Glutamatergic neuron (in vitro differentiated cells): Measurements from ENCODE around the gene PRKAR1B. TPM values are rescaled to one million over a fixed set of nuclear protein-coding genes. Genes with fewer than 3 reads are reported as not detected.

Experiments
- DNase-seq: peaks from one replicate; pipeline ENCODE4 v3.0.0; 2022
- H3K27ac Mint-ChIP-seq: one replicate; pipeline ENCODE4 v1.8.0; 2020; ENCODE audit warnings: mild to moderate bottlenecking, mixed read lengths, inconsistent platforms; ENCODE audit not compliant: unreplicated experiment
- H3K27me3 Mint-ChIP-seq: one replicate; pipeline ENCODE4 v1.8.0; 2020; ENCODE audit warnings: mild to moderate bottlenecking, moderate library complexity, mixed read lengths, inconsistent platforms; ENCODE audit not compliant: unreplicated experiment
- H3K36me3 Mint-ChIP-seq: one replicate; pipeline ENCODE4 v1.8.0; 2020; ENCODE audit warnings: mild to moderate bottlenecking, mixed read lengths, inconsistent platforms; ENCODE audit not compliant: unreplicated experiment
- H3K4me1 Mint-ChIP-seq: one replicate; pipeline ENCODE4 v1.8.0; 2020; ENCODE audit warnings: mild to moderate bottlenecking, low read depth, mixed read lengths, inconsistent platforms; ENCODE audit not compliant: unreplicated experiment
- H3K4me3 Mint-ChIP-seq: one replicate; pipeline ENCODE4 v1.8.0; 2020; ENCODE audit warnings: mild to moderate bottlenecking, mixed read lengths, inconsistent platforms; ENCODE audit not compliant: unreplicated experiment
- H3K9me3 Mint-ChIP-seq: one replicate; pipeline ENCODE4 v1.8.0; 2020; ENCODE audit warnings: mild to moderate bottlenecking, moderate library complexity, mixed read lengths, inconsistent platforms; ENCODE audit not compliant: unreplicated experiment
- CTCF ChIP-seq: fragments of 200-600 bp; sonication (generic); IDR thresholded peaks from one replicate; pipeline ENCODE4 v1.5.0; 2021; ENCODE audit not compliant: partially characterized antibody, unreplicated experiment
- total RNA-seq: library from RNA; stranded (reverse); fragmentation: NEBNext Ultra II Directional; extraction: Animal tissue kit (Norgen Biotek cat#: 25700); gene quantifications from one replicate; pipeline ENCODE4 v1.2.1, GENCODE V29; 2021; ENCODE audit not compliant: unreplicated experiment

The PRKAR1B gene
- total RNA-seq, 1 donor from 2014 or later, result 12.8 TPM

- no peak overlapping the region for H3K4me3 Mint-ChIP-seq
- TF ChIP-seq CTCF, result no peak
- peaks cover 3% of the 10 kb centered on the region for H3K9me3 Mint-ChIP-seq
- H3K27ac Mint-ChIP-seq, result no peak overlapping the region
- peaks cover 4% of the 10 kb centered on the region for H3K4me1 Mint-ChIP-seq
- peaks cover 12% of the 10 kb centered on the region for H3K27me3 Mint-ChIP-seq
- no peak for DNase-seq
- H3K36me3 Mint-ChIP-seq, result peaks cover 4% of the 10 kb centered on the region
Measured at GRCh38 chr7:545470-545869, 181.6 kb downstream of the PRKAR1B start.

DNA sequence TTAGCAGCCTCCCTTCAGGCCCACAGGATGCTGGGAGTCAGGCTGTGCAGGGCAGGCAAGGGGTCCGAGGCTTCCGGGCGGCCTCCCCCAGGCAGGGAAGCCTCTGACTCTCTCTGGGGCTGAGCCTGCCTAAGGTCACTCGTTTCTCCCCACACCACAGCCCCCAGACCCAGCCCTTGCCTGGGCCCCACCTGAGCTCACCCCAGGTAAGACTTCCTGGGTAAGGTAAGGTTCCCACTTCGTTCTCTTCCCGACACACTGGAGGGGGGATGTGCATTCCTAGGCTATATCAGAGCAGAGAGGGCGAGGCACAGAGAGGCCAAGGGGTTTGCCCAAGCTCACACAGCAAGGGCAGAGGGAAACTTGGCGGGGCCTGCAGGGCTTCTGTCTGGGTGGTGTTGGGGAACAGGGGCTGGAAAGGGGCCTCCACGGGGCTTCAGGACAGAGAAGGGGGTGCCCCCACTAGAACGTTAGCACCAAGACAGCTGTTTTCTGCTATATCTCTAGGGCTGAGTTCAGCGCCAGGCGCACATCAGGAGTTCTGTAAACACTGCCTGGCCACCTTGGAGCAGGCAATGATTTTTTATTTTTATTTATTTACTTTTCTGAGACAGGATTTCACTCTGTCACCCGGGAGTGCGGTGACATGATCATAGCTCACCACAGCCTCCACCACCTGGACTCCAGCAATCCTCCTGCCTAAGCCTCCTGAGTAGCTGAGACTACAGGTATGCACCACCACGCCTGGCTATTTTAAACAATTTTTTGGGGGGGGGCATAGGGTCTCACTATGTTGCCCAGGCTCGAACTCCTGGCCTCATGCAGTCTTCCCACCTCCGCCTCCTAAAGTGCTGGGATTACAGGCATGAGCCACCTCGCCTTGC lies 182.5 kb downstream of the PRKAR1B start:
- TF ChIP-seq CTCF, result no peak
- Mint-ChIP-seq H3K9me3 (peaks cover 5% of the 10 kb centered on the region), H3K4me3 (no peak overlapping the region), H3K27ac (no peak overlapping the region), H3K36me3 (peaks cover 4% of the 10 kb centered on the region), H3K27me3 (peaks cover 12% of the 10 kb centered on the region), H3K4me1 (peaks cover 5% of the 10 kb centered on the region)
- no peak for DNase-seq

GRCh38 chr7:543501-544337 lies 183.4 kb downstream of the PRKAR1B start:
- peaks cover 4% of the 10 kb centered on the region for H3K36me3 Mint-ChIP-seq
- H3K27me3 Mint-ChIP-seq, result peaks cover 12% of the 10 kb centered on the region
- TF ChIP-seq CTCF, result no peak
- no peak overlapping the region for H3K4me3 Mint-ChIP-seq
- H3K27ac Mint-ChIP-seq, result no peak overlapping the region
- peaks cover 4% of the 10 kb centered on the region for H3K9me3 Mint-ChIP-seq
- peaks cover 5% of the 10 kb centered on the region for H3K4me1 Mint-ChIP-seq
- no peak for DNase-seq

GRCh38 chr7:542713-543500 lies 184.2 kb downstream of the PRKAR1B start:
- Mint-ChIP-seq H3K36me3 (peaks cover 4% of the 10 kb centered on the region), H3K4me3 (no peak overlapping the region), H3K27me3 (peaks cover 12% of the 10 kb centered on the region), H3K4me1 (peaks cover 5% of the 10 kb centered on the region), H3K27ac (no peak overlapping the region), H3K9me3 (peaks cover 3% of the 10 kb centered on the region)
- DNase-seq, result no peak
- no peak for TF ChIP-seq CTCF
